Measurements from ENCODE around the gene TRPM3.

GRCh38 chr9:70935856-70936255 lies 185.6 kb downstream of the TRPM3 start:
- TF ChIP-seq RARB (CRISPR knock-in tag; IDR thresholded peaks at IDR 0.05) = no peak
- TF ChIP-seq ZNF70 (CRISPR knock-in tag; IDR thresholded peaks at IDR 0.05) = no peak
- TF ChIP-seq PATZ1 (CRISPR knock-in tag; IDR thresholded peaks at IDR 0.05; ENCODE audit: borderline replicate concordance) = no peak
- no peak for TF ChIP-seq TOX (CRISPR knock-in tag; IDR thresholded peaks at IDR 0.05; ENCODE audit: borderline replicate concordance)

Measured in SK-N-SH treated with all-trans-retinoic acid at 6 μM for 48 hours (cell line).